Kidney glomerular epithelial cell (primary cell): ENCODE data around the gene CYP2W1.
"Not testable (repeated sequence)": the region's sequence is repeated elsewhere in the genome, so short reads cannot be mapped to it uniquely, and the experiment has no call there.

ENCODE experiments used
- DNase-seq: peaks from one replicate; lab custom pipeline; 2025; lab: John Stamatoyannopoulos, UW

CYP2W1 gene

DNA sequence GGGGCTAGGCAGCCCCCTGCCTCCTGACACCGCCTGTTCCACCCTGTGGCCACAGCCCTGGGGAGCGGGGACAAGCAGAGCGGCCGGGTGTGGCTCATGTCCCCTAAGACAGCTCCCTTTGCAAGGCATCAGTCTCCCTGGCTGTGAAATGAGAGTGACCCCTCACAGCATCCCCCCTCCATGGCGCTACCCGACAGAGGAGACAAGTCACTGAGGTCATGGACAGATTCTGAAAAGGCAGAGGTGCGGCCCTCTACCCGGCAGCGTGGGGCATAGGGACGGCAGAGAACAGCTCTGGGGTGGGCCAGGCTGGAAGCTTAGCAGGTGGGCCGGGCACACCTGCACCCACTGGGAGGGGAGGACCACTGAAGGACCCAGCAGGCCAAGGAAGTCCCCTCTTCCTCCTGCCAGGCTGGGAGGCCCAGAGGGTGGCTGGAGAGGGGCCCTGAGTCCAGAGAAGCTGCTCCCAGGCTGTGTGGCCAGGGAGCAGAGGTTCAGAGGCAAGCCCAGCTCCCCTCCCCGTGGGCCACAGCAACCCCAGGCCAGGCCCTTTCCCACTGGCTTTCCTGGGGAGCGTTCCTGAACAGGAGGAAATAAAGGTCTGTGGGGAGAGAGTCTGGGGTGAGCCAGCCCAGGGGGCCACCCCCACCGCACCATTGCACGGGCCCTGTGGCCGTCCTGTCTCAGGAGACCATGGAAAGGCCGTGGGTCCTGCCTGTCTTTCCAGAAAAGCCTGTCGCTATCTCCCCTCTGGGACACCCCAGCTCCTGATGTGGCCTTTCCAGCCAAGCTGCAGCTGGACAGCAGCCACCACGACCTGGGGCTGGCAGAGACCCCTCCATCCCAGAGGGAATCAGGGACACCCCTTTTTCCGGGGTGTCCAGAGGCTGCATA lies 30.2 kb upstream of the CYP2W1 start:
- no peak for DNase-seq

DNA sequence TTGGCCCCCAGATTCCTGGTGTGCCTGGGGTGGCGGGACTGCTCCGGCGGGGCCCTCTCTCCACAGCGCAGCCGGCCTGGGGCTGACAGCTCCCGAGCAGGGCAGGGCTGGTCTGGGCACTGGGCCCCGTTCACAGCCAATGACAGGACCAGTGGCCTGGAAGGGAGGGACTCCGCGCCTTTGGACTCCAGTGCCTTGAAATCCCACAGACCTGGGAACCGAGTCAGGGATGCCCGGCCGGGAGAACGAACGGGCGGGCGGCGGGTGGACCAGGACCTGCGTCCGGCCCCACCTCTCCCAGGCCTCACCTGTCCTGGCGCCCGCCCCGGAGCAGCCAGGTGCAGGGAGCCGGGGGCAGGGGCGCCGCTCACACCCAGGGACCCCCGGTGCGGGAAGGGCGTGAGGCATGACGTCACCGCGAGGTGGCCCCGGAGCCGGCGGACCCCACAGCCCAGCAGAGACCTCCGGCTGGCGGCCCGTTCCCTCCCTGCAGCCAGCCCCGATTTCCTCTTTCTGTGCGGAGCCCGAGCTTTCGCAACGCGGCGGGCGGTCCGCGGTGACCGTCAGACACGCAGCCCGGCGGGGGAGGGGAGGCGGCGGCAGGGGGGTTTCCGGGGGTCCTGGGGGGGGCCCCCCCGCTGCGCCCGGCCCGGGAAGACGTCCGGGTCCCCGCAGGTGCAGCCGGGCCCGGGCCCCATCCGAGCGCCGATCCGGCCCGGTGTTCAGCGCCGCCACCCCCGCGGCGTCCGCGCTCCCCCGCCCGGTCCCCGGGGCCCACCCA lies 29.2 kb upstream of the CYP2W1 start:
- DNase-seq = no peak

DNA sequence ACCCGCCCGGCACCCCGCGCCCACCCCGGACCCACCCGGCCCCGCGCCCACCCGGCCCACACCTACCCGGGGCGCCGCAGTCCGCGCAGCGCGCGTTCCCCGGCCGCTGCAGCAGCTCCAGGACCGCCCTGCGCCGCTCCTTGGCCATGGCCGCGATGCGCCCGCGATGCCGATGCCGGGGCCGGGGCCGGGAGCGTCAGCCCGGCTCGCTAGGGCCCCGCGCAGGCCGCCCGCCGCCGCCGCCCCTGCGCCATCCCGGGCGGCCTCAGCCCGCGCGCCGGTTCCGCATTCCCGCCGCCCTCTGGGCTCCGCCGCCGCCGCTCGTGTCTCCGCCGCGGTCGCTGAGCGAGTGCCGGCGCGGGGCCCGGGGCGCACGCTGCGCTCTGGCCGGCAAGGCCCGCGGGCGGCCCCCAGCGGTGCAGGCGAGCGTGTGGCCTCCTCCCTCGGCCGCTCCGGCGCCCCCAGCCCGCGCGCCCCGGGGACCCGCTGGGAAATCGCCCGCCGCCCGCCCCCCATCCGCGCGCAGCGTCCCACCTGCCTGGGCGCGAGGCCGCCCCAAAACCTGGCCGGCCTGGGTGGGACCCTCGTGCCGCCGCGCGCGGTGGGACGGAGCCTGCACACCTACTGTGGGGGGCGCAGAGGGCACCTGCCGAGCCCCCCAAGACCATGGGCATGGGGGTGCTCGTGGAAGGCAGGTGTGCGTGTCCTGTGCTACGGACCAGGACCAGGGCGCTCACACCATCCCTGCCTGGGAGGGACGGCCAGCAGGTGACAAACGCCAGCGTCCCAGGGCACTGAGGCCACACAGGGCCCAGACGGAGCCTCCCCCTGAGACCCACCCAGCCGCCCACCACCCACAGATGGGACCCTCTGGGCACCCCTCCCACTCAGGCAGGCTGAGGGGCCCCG lies 28.4 kb upstream of the CYP2W1 start, which contains the start of gene ADAP1:
ADAP1 (minus strand) TSS at position 351 of the 909 bp plus-strand sequence; CDS start at position 148, 203 bp downstream.
- peak; percentile 27 for DNase-seq

DNA sequence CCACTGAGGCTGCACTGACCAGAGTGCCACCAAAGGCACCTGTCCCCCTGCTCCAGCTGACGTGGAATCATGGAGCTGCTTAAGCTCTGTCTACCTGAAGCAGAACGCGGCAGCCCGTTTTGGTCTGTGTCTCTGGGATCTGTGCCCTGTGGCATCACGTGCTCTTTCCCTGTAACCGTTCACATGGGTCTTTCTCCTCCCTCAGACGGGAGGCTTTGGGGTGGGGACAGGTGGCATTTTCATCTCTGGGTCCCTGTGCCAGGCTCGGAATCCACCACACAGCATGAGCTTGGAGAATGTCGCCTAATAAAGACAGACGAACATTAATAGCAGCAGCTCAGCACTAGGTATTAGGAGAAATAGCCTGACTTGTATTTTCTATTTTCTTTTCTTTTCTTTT lies 26.9 kb upstream of the CYP2W1 start:
- DNase-seq = no peak

DNA sequence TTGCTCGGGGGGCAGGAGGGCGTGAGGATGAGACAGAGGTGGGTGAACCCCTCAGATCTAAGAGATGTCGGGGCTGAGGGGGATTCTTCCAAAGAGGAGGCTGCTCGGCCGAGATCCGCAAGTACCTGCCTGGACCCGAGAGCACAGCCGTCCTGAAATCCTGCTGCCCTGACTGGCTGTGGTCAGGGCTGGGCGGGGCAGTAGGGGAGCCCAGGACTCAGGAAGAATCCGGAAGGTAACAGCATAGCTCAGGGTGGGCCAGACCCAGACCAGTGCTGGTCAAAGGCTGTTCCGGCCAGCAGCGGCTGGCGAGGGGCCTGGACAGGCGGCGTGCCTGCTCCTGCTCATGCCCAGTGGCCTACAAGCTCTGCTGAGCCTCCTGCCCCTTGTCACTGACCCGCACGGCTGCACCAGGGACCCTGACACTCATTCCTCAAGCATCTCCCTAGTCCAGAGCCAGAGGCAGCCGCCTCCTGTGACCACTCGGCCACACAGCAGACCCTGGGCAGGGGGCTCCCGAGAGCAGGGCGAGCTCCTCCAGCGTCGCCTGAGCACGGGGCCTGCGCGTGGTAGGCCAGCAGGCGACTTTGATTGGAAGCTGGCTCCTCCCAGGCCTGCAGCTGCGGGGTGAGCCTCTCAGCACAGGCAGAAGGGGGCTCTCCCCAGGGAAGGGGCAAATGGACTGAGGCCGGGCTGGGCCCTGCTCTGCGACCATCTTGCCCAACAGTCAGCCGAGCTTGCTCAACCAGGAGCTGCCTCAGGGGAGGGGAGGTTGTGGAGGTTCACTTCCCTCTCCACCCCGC lies 25.4 kb upstream of the CYP2W1 start:
- no peak for DNase-seq

DNA sequence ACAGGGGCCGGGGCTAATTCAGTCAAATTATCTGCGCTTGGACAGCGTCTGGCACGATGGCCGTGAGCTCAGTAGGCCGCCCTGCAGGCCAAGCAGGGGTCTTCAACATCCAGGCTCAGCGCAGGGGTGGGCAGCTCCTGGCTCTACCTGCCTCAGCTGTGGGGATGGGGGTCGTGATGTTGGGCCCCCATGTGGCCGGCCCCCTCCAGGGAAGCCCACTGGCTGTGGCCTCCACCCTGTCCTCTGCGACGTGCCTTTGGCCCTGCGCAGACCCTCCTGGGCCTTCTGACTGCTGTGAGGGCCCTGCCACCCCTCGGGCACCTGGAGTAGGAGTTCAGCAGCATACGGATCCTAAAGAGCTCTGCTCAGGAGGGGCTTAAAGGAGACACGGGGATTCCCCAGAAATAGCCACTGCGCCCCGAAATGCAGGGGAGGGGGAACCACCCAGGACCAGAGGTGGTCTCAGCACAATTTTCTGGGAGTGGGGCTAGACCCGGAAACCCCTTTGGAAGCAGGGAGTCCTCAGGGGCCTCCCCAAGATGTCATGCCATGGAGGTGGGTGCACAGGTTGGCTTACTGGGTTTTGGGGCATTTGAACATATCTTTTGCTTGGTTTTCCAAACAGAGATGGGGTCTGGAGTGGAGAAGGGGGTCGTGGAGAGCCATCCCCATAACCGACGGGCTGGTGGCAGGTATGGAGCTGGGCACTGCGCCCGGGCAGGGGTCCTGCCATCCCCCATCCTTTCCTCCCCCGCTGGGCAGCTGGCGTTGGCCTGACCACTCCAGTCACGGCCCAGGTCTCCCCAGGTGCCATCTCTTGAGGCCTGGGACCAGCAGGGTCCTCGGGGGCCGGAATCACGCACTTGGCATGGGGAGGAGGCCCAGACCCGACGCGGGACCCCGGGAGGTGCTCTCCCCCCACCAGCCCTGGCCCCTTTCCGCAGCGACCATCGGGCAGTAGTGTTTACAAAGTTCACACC lies 24.5 kb upstream of the CYP2W1 start:
- no peak for DNase-seq

DNA sequence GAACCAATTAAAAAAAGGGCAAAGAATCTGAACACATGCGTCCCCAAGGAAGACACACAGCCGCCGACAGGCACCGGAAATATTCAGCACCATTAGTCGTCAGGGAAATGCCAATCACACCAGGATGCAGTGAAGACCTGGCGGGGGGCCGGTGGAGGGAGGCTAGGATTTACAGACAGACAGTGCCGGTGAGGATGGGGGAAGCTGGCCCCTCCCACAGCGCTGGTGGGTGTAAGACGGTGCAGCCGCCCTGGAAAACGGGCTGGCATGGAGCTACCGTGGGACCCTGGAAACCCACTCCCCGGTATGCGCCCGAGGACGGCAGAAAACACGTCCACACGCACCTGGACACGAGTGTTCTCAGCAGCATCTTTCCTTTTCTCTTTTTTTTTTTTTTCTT lies 23.7 kb upstream of the CYP2W1 start:
- DNase-seq = no peak

DNA sequence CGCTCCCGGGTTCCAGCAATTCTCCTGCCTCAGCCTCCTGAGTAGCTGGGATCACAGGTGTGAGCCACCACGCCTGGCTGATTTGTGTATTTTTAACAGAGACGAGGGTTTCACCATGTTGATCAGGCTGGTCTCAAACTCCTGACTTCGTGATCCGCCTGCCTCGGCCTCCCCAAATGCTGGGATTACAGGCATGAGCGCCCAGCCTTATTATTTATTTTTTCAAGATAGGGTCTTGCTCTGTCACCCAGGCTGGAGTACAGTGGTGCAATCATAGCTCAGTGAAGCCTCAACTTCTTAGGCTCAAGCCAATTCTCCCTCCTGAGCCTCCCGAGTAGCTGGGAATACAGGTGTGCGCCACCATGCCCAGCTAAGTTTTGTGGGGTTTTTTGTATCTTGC lies 23.2 kb upstream of the CYP2W1 start:
- not testable (repeated sequence) for DNase-seq

DNA sequence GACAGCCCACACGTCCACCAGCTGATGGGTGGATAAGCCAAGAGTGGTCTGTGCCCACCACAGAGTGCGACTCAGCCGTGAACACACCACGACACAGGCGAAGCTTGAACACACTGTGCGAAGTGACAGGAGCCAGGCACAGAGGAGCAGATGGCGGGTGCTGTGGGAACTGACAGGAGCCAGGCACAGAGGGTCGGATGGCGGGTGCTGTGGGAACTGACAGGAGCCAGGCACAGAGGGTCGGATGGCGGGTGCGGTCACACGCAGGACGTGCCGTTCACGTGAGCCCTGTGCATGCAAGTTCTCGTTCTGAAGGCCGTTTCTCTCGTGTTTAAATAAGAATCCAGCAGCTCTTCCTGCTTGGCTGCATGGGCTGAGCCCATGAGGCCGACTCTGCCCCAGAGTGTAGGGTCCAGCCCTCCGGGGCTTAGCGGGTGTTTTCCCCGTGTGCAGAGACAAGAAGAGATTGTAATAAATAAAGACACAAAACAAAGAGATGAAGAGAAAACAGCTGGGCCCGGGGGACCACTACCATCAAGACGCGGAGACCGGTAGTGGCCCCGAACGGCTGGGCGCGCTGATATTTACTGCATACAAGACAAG lies 22.6 kb upstream of the CYP2W1 start:
- no peak for DNase-seq

DNA sequence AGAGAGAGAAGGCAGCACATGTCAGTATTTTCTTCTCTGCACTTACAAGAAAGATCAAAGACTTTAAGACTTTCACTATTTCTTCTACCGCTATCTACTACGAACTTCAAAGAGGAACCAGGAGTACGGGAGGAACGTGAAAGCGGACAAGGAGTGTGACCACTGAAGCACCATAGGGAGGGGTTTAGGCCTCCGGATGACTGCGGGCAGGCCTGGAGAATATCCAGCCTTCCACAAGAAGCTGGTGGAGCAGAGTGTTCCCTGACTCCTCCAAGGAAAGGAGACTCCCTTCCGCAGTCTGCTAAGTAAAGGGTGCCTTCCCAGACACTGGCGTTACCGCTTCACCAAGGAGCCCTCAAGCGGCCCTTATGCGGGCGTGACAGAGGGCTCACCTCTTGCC lies 22.0 kb upstream of the CYP2W1 start:
- DNase-seq = not testable (repeated sequence)

DNA sequence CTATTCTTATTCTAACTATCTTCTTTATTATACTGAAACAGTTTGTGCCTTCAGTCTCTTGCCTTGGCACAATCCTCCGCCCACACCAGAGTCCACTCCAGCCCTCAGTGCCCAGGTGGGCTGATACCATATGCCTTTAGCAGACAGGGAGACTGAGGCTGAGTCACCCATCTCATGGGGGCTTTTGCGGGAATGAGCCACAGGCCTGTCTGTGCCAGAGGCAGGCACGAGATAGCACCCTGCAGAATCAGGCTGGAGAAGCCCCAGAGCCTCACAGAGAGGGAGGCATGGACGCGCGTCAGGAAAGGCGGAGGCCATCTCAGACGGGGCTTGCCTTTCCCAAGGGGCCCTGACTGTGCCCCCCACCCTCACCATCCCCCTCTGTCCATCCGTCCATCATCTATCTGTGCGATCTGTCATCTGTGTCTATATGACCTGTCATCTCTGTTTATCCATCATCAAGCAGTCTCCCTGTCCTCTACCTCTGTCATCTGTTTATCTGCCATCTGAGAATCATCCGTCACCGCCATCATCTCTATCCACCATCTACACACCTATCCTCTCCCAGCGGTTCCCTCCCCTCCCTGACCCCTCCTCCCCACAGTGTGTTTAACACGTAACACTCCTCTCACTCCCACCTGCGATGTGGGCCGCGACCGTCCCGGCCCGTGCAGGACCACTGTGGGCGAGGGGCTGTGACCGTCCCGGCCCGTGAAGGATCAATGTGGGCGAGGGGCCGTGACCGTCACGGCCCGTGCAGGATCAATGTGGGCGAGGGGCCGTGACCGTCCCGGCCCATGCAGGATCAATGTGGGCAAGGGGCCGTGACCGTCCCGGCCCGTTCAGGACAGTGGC lies 21.2 kb upstream of the CYP2W1 start:
- DNase-seq = no peak

DNA sequence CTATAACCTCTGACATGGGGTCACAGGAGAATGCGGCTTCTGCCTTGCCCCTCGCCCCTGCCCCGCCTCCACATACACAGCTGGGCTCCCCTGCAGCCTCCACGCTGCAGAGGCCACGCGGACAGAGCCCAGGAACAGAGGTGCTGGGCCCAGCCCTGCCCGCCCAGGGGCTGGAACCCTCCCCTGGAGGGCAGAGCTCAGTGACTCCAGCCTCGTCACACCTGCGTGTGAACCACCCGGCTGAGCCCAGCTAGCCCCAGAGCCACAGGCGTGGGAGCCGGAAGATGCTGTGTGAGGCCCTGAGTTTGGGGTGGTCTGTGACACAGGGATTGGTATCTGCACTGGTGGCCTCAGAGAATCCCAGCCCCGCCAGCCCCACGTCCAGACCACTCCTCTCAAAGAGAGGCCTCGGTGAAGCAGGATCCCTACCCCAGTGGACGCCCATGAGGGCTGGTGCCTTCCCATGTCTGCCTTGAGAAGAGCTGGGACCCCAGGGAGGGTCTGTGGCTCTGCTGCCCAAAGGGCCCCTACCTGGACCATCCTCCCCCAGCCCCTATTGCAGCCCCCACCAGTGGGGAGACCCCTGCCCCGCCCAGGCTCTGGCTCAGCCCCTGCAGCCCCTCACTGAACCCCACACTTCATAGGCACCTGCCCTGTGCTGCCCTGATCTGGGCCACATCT lies 20.4 kb upstream of the CYP2W1 start:
- no peak for DNase-seq

DNA sequence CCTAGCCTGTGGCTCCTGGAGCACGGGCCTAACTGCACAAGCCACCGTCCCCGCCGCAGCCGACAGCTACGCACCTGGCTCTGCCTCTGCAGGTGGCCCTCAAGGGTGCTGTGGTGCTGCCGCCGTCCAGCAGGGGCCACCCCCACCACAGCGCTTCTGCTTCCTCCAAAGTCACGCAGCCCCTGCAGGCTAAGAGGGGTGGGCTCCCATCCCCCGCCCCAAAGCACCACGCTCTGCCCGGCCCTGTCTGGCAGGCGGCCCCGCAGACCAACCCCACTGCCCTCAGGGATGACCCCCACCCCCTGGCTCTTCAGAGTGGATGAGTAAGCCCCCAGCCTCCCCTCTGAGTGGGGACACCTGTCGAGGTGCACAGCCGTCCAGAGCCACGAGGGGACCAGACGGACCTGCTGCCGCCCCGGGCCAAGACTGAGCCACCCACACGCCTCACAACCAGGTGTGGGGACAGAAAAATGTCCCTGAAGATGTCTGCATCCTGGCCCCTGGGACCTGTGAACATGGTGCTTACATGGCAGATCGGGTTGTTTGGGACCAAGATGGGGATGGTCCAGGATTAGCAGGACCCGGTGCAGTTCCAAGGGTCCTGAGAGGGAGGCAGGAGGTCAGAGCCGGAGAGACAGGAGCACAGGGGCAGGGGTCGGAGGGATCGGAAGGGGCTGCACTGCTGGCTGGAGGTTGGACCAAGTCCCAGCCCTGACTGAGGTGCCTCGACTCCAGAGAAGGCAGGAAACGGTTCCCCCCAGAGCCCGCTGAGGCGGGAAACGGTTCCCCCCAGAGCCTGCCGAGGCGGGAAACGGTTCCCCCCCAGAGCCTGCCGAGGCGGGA lies 19.5 kb upstream of the CYP2W1 start:
- no peak for DNase-seq

DNA sequence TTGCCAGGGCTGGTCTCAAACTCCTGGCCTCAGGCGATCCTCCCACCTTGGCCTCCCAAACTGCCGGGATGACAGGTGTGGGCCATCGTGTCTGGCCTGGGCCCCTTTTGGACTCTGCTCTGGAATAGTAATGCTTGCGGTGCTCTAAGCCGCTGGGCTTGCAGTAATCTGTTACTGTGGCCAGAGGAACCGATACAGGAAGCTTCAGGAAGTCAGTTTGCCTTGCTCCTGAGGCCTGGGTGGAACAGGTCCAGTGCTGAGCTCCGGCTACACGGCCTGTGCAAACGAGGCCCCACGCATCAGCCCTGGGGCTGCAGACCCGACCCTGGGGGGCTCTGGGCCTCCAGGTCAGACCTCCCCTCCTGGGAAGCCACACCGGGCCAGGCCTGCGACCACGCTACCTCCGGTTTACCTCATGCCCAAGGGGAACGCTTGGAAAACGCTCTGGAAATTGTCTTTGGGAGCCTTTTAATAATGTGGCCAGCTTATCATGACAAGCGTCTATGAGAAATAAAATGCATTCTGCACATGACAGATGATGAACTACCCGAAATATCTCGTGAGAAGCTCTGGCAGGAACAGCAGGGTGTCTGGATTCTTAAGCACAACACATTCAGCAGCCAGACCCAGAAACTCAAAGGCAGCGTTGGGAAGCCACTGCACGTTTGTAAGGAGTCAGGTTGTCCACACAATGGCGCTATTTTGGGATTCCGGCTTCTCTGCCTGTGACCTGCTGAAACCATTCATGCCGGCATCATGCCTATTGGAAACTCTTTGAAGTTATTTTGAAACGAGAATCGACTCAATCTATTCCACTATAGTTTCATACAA lies 18.4 kb upstream of the CYP2W1 start:
- no peak for DNase-seq

DNA sequence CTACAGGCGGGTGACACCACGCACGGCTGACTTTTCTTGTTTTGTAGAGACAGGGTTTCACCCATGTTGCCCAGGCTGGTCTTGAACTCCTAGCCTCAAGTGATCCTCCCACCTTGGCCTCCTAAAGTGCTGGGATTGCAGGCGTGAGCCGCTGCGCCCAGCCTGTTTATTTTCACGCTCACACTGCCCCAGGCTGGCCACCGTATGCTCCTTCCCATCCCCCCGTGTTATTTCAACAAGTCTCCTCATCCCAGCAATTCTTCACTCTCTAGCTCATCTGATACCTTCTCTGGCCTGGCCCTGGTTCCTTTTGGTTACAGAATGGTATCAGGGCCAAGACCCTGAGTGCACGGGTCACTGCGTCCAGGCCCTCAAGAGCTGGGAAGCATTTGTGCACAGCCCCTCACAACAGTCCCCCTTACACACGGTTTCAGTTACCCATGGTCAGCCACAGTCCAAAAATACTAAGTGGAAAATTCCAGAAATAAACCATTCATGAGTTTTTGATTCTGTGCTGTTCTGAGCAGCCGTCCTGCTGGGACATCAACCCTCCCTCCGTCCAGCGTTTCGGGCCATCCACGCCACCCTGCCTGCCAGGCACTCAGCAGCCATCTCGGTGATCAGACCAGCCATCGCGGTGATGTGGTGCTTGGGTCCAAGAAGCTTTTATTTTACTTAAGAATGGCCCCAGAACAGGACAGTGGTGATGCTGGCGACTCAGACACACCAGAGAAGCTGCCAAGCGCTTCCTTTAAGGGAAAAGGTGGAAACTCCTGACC lies 16.5 kb upstream of the CYP2W1 start:
- DNase-seq = no peak
